Gastrocnemius medialis (tissue), 4 donors: ENCODE data around the gene UBAP2.

Experiments
- CTCF ChIP-seq, 5 experiments: fragments of 450-650 bp in 3 of 5; fragments of 200-600 bp in 2 of 5; sonication (generic) in 2 of 5; IDR thresholded peaks in 4 of 5; conservative IDR thresholded peaks in 1 of 5; 1 replicate in 4 of 5; 2 replicates in 1 of 5; pipeline ENCODE4 v1.5.1; 2016 to 2019; ENCODE audit warnings: antibody characterized with exemption in 5 of 5, mild to moderate bottlenecking in 3 of 5, moderate library complexity in 3 of 5
- POLR2A ChIP-seq, 2 donors: fragments of 450-650 bp; IDR thresholded peaks; one replicate each; pipeline ENCODE4 v1.6.1; 2017; ENCODE audit warnings: antibody characterized with exemption in 2 of 2, mild to moderate bottlenecking in 2 of 2, moderate library complexity in 2 of 2

GRCh38 chr9:34096751-34097150 is 48.1 kb upstream of the UBAP2 start:
- TF ChIP-seq CTCF (IDR thresholded peaks at IDR 0.05 in 4 of 5, conservative IDR thresholded peaks at IDR 0.05 in 1 of 5): no peak
- TF ChIP-seq POLR2A (IDR thresholded peaks at IDR 0.05): no peak
